Spleen (tissue), 11 donors: ENCODE results near the gene IRS1. TPM values are rescaled to one million over a fixed set of nuclear protein-coding genes. Genes with fewer than 3 reads are reported as not detected.

Source experiments
- DNase-seq: peaks from one replicate; pipeline ENCODE4 v3.0.0-alpha.2; 2020
- H3K27ac ChIP-seq, 8 donors: fragments of 200-600 bp; sonication (generic) in 7 of 8; 1 replicate in 4 of 8; 2 replicates in 4 of 8; pipeline versions ENCODE4 v1.5.0 to v1.8.0; 2016 to 2021; ENCODE audit warnings: inconsistent platforms in 4 of 8, mild to moderate bottlenecking in 4 of 8, moderate library complexity in 1 of 8
- H3K27me3 ChIP-seq, 7 donors: fragments of 200-600 bp; sonication (generic) in 6 of 7; replicated peaks in 1 of 7; 1 replicate in 4 of 7; 2 replicates in 3 of 7; pipeline versions ENCODE4 v1.5.0 to v1.8.0; 2016 to 2021; ENCODE audit warnings: inconsistent platforms in 3 of 7, mild to moderate bottlenecking in 1 of 7
- H3K36me3 ChIP-seq, 6 donors: fragments of 200-600 bp; sonication (generic) in 5 of 6; 1 replicate in 4 of 6; 2 replicates in 2 of 6; pipeline versions ENCODE4 v1.5.0 to v1.8.0; 2016 to 2021; ENCODE audit warnings: inconsistent platforms in 2 of 6
- H3K4me1 ChIP-seq, 6 donors: fragments of 200-600 bp; sonication (generic) in 5 of 6; 1 replicate in 3 of 6; 2 replicates in 3 of 6; pipeline versions ENCODE4 v1.5.0 to v1.8.0; 2016 to 2021; ENCODE audit warnings: inconsistent platforms in 3 of 6
- H3K4me3 ChIP-seq, 8 donors: fragments of 200-600 bp; sonication (generic) in 7 of 8; 1 replicate in 4 of 8; 2 replicates in 4 of 8; pipeline versions ENCODE4 v1.5.0 to v1.8.0; 2016 to 2021; ENCODE audit warnings: inconsistent platforms in 4 of 8, mild to moderate bottlenecking in 4 of 8, moderate library complexity in 2 of 8
- H3K9me3 ChIP-seq, 8 donors: fragments of 200-600 bp; sonication (generic) in 7 of 8; 1 replicate in 4 of 8; 2 replicates in 4 of 8; pipeline versions ENCODE4 v1.5.0 to v1.8.0; 2016 to 2021; ENCODE audit warnings: inconsistent platforms in 4 of 8
- CTCF ChIP-seq, 11 experiments: fragments of 200-600 bp in 7 of 11; fragments of 450-650 bp in 4 of 11; sonication (generic) in 4 of 11; IDR thresholded peaks in 8 of 11; conservative IDR thresholded peaks in 3 of 11; 1 replicate in 7 of 11; 2 replicates in 4 of 11; pipeline versions ENCODE4 v1.4.0 to v1.8.0; 2016 to 2021; ENCODE audit warnings: antibody characterized with exemption in 11 of 11, inconsistent platforms in 4 of 11, mild to moderate bottlenecking in 1 of 11
- POLR2A ChIP-seq, 3 donors: fragments of 450-650 bp; IDR thresholded peaks; one replicate each; pipeline ENCODE4 v1.5.1; 2017; ENCODE audit warnings: antibody characterized with exemption in 3 of 3, mild to moderate bottlenecking in 1 of 3
- POLR2AphosphoS5 ChIP-seq, 3 donors: sonication (generic); formaldehyde crosslinking; IDR thresholded peaks; one replicate each; pipeline ENCODE4 v1.5.1; 2017; ENCODE audit warnings: antibody characterized with exemption in 3 of 3
- WGBS, 5 donors: extraction: QIAGEN DNeasy Blood & Tissue Kit in 3 of 5; methylation state at CpG; one replicate each; pipeline versions ENCODE4 v1.1.5 to v1.1.7; 2013 to 2018; 5-methylcytosine and 5-hydroxymethylcytosine counted together
- intact Hi-C: fragments of 100-400 bp; cut with DNase I; formaldehyde crosslinking; loops from one replicate; pipeline ENCODE4 v1.15.0; 2023; ENCODE audit warnings: low total_unique reads
- polyA plus RNA-seq, 3 donors: library from polyadenylated mRNA; stranded (reverse); fragments of 200-250 nt; gene quantifications; one replicate each; pipeline ENCODE4 v1.2.1, GENCODE V29; 2013
- total RNA-seq, 7 donors: library from RNA; depleted of rRNA in 3 of 7; stranded (reverse); fragments of >200 nt in 3 of 7; fragmentation: NEBNext Ultra II Directional in 4 of 7; extraction: Animal tissue kit (Norgen Biotek cat#: 25700) in 4 of 7; gene quantifications; one replicate each; pipeline versions ENCODE4 v1.1.0 to v1.2.1, GENCODE V29; 2016 to 2021
- donor health status: healthy with polysubstance abuse.
- donor health status: DM: no; HTN: no; CAD: no; lungs with moderate emphysema.
- donor health status: DM: no; HTN: no; CAD: no.
- donor health status: Bipolar disorder and iron deficiency.
- donor health status: healthy.
- donor health status: DM: no; HTN: no; CAD: no.
- donor health status: DM: yes; HTN: yes; CAD: no.

IRS1 gene
- total and polyA plus RNA-seq, 10 donors = 0.89 to 11.6 (median 8.2) TPM

- Histone ChIP-seq H3K27ac (no peak overlapping the region), H3K27me3 (peaks cover 0 to 19% (median 0%) of the 10 kb centered on the region in 7 donors), H3K36me3 (no peaks in the 10 kb centered on the region), H3K4me1 (peaks cover 0 to 16% (median 7%) of the 10 kb centered on the region in 6 donors), H3K4me3 (no peak overlapping the region), H3K9me3 (no peaks in the 10 kb centered on the region)
- intact Hi-C loops = no loop called here
- TF ChIP-seq POLR2AphosphoS5 (IDR thresholded peaks at IDR 0.05) (no peak), POLR2A (IDR thresholded peaks at IDR 0.05) (no peak), CTCF (IDR thresholded peaks at IDR 0.05 in 8 of 11, conservative IDR thresholded peaks at IDR 0.05 in 3 of 11) (no peak)
- DNase-seq = no peak
- WGBS, 5 donors = 88 to 95% (median 92%) methylated on average over 8 of the region's 8 CpGs
Observed at GRCh38 chr2:226738191-226738820, 61.3 kb downstream of the IRS1 start.

- Histone ChIP-seq H3K27me3 (peaks cover 0 to 9% (median 0%) of the 10 kb centered on the region in 7 donors), H3K4me3 (no peak overlapping the region), H3K36me3 (no peaks in the 10 kb centered on the region), H3K9me3 (no peaks in the 10 kb centered on the region), H3K4me1 (peaks cover 0 to 8% (median 0%) of the 10 kb centered on the region in 6 donors), H3K27ac (no peak overlapping the region)
- WGBS, 5 donors = 87 to 95% (median 92%) methylated on average over 4 of the region's 4 CpGs
- intact Hi-C loops = no loop called here
- TF ChIP-seq POLR2A (IDR thresholded peaks at IDR 0.05) = no peak
- TF ChIP-seq CTCF (IDR thresholded peaks at IDR 0.05 in 8 of 11, conservative IDR thresholded peaks at IDR 0.05 in 3 of 11) = no peak
- no peak for TF ChIP-seq POLR2AphosphoS5 (IDR thresholded peaks at IDR 0.05)
- DNase-seq = no peak
Observed at GRCh38 chr2:226736382-226736781, 63.2 kb downstream of the IRS1 start.

DNA sequence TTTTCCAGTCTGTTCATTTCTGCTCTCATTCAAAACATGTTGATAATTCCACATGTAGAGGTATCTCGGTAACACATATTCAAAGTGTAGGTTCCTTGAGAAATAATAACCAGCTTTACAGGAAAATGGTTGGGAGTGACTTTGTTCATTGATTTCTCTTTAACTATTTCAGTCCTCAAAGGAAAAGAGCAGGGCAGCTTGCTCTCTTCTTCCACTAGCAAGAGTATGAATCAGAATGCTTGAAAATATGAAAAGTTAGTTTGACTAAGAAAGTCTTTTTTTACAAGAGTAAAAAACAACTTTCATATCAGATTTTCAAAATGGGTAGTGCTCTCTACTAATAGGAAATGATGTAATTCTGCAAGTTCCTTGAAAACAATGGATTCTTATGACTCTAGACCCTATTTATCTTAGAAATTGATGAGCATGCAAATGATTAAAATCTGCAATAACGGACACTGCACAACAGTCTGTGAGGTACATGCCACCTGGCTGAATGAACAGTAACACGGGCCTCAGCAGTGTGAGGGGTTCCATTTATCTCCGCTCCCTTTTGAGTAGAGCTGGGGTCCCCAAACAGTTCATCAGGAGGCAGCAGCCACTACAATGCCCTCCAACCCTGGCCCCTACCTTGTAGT, 65.6 kb downstream of the IRS1 start:
- TF ChIP-seq POLR2AphosphoS5 (IDR thresholded peaks at IDR 0.05) = no peak
- TF ChIP-seq CTCF (IDR thresholded peaks at IDR 0.05 in 8 of 11, conservative IDR thresholded peaks at IDR 0.05 in 3 of 11) = no peak
- no peak for TF ChIP-seq POLR2A (IDR thresholded peaks at IDR 0.05)
- intact Hi-C loops = no loop called here
- Histone ChIP-seq H3K27me3 (peaks cover 0 to 9% (median 0%) of the 10 kb centered on the region in 7 donors), H3K4me3 (no peak overlapping the region), H3K27ac (peak overlapping the region in 1 of 8 donors; percentile 20), H3K36me3 (no peaks in the 10 kb centered on the region), H3K4me1 (peaks cover 0 to 7% (median 0%) of the 10 kb centered on the region in 6 donors), H3K9me3 (no peaks in the 10 kb centered on the region)
- DNase-seq = no peak
- WGBS, 5 donors = 74 to 82% (median 77%) methylated on average over 4 of the region's 4 CpGs

DNA sequence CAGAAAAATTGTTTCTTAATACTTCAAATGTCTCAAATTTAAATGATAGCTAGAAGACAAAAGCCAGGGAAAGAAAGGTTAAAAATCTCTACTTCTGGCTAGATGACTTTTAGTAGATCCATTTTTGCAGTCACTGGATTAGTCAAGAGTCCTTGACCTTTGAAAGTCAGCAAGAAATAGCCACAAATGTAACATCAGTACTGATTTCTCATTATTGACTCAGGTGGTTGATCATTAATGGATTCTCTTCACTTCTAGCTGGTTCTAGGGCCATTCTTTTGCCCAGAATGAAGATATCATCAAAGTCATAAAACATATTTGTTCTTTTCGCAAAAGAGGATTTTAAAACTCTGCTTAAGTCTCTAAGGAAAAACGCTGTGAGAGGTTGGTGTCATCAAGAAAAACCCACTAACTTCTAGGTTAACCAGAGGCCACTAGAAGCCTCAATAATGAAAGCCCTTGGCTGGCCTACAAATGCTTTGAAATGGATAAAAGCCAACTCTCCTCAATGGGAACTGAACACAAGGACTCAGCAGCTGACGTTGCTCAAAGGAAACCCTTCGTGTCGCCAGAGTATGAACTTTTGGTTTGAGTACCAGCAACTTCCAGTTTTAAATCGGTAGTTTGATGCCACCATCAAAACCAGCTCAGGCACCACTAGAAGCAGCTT, 66.3 kb downstream of the IRS1 start:
- Histone ChIP-seq H3K9me3 (no peaks in the 10 kb centered on the region), H3K4me1 (peaks cover 0 to 7% (median 0%) of the 10 kb centered on the region in 6 donors), H3K27me3 (peaks cover 0 to 9% (median 0%) of the 10 kb centered on the region in 7 donors), H3K4me3 (no peak overlapping the region), H3K36me3 (no peaks in the 10 kb centered on the region), H3K27ac (peak overlapping the region in 1 of 8 donors; percentile 20)
- intact Hi-C loops = no loop called here
- TF ChIP-seq POLR2AphosphoS5 (IDR thresholded peaks at IDR 0.05) (peak in 1 of 3 donors; percentile 25), POLR2A (IDR thresholded peaks at IDR 0.05) (no peak), CTCF (IDR thresholded peaks at IDR 0.05 in 8 of 11, conservative IDR thresholded peaks at IDR 0.05 in 3 of 11) (no peak)
- DNase-seq = no peak
- WGBS, 5 donors = 46 to 74% (median 66%) methylated on average over 6 of the region's 6 CpGs
